ENCODE measurements around the gene KCNK5.

DNA sequence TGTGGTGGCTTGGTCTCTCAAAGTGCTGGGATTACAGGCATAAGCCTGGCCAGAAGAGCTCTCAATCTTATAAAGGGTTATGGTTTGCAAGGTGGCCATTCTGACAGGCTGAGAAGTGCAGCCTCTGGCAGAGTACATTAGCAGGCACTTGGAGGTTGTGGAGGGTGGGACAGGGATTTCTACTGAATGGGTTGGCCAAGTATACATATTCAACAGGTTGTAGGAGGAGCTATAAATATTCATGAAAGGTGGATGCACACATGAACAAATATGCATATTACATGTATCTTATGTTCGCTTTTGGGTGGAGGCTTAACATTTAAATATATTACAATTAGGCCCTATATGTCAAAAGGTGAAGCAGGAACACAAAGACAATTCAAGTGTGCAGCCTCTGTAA is 20.0 kb upstream of the KCNK5 start:
- TF ChIP-seq, protein P1, sequence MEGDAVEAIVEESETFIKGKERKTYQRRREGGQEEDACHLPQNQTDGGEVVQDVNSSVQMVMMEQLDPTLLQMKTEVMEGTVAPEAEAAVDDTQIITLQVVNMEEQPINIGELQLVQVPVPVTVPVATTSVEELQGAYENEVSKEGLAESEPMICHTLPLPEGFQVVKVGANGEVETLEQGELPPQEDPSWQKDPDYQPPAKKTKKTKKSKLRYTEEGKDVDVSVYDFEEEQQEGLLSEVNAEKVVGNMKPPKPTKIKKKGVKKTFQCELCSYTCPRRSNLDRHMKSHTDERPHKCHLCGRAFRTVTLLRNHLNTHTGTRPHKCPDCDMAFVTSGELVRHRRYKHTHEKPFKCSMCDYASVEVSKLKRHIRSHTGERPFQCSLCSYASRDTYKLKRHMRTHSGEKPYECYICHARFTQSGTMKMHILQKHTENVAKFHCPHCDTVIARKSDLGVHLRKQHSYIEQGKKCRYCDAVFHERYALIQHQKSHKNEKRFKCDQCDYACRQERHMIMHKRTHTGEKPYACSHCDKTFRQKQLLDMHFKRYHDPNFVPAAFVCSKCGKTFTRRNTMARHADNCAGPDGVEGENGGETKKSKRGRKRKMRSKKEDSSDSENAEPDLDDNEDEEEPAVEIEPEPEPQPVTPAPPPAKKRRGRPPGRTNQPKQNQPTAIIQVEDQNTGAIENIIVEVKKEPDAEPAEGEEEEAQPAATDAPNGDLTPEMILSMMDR (IDR thresholded peaks at IDR 0.05) = no peak
- TF ChIP-seq POLR2AphosphoS5 (IDR thresholded peaks at IDR 0.05) (no peak), EP300 (IDR thresholded peaks at IDR 0.05) (no peak)

All from upper lobe of left lung (tissue), 4 donors.